HG03521 (cell line): ENCODE measurements around the gene GEMIN5.
"Not testable (repeated sequence)": the region's sequence is repeated elsewhere in the genome, so short reads cannot be mapped to it uniquely, and the experiment has no call there.

ENCODE experiments used
- ATAC-seq: cut with Tn5 transposase; IDR thresholded peaks from one replicate; pipeline ENCODE4 v1.9.1; 2021; ENCODE audit warnings: mild to moderate bottlenecking, moderate library complexity; ENCODE audit not compliant: unreplicated experiment

The GEMIN5 gene

DNA sequence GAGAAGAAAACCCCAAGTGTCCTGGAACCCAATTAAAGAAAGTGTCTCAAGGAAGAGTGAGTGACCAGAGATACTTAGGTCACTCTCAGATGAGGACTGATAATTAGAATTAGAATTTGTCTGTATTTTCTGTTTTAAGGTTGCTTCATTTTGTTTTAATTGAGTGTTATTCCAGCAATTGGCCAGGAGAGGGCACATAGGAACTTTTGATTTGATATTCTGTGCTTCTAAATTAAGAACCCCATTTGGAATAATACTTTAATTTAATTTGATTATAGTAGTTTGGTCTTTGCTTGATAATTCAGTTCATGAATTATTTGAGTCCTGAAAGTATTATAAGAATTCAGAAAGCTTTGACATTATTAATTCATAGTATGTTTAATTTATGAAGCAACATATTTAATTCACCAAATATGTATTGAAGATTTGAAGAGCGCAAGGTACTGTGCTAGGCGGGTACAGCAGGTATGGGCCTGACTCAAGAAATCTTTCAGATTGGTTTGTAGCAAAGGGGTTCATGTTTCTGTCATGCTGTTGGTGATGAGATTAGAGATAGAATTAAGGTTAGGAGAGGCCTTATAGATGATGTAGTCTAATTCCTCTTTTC is 7.8 kb upstream of the GEMIN5 start:
- ATAC-seq, result no peak

DNA sequence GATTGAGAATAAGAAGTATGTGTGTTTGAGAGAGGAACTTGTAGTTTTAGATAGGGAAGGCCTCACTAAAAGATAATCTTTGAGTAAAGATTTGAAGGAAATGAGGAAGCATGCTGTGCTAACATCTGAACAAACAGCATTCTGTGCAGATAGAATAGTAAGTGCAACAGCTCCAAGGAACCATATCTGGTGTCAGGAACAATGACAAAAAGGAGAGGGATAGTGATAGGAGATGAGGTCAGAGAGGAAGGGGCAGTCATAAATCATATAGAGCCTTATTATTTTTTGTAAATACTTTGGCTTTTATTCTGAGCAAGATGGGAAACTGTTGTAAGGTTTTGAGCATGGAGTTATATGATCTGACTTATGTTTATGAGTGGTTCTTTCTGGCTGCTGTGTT is 6.7 kb upstream of the GEMIN5 start:
- no peak for ATAC-seq

DNA sequence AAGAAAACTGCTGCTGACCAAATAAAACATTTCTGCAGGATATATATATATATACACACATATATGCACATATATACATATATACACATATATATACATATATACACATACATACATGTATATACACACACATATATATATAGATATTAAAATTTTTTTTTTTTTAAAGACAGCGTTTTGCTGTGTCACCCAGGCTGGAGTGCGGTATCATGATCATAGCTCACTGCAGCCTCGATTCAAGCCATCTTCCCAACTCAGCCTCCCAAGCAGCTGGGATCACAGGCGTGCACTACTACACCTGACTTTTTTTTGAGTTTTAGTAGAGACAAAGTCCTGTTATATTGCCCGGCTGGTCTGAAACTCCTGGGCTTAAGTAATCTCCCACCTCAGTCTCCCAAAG is 5.5 kb upstream of the GEMIN5 start:
- no peak for ATAC-seq

DNA sequence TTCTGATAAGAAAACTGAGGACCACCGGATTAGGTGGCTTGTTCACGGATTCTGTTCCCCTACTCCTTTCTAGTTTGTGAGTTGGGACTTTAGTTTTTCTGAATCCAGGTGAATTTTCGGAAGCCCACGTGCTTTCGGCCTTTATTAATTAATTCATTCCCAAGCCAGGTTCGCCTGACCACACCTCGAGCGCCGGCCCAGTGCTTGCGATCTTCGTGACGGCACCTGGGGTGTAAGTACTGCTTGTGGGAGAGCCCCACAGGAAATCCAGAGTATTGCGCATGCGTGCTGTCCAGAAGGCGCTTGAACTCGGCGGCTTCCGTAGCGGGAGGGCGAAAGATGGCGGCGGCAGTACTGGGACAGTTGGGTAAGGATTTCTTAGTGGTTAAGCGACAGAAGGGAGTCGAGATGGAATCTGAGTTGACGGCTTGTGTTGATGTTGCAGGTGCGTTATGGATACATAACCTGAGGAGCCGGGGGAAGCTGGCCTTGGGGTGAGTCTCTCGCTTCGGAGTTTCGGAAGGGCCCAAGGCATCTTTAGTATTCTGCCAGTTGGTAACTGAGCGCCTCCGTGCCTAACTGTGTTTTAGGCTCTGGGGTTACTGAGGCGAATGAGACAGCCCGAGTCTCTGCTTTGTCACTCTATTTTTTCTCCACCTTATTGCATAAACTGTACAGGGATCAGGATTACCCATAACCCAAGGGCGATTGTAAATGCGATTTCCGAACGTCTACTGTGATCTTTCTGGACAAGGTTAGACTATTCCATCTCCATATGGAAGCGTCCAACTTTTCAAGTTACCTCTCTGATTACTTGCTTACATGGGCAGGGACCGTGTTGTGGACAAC is 3.0 kb upstream of the GEMIN5 start, which contains the start of gene MRPL22:
MRPL22 (plus strand) TSS at position 302 of the 849 bp plus-strand sequence; CDS start at position 340, 38 bp downstream.
- ATAC-seq, result peak; percentile 37

DNA sequence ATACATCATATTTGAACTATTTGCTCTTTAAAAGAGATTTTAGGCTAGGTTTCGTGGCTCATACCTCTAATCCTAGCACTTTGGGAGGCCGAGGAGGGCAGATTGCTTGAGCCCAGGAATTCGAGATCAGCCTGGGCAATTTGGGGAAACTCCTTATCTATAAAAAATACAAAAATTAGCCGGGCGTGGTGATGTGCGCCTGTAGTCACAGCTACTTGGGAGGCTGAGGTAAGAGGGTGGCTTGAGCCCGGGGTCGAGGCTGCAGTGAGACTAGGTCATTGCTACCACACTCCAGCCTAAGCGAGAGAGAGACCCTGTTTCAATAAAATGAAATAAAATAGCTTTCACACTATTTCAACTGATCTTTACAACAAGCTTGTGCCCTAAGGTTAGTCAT is 2.4 kb upstream of the GEMIN5 start:
- ATAC-seq, result no peak

DNA sequence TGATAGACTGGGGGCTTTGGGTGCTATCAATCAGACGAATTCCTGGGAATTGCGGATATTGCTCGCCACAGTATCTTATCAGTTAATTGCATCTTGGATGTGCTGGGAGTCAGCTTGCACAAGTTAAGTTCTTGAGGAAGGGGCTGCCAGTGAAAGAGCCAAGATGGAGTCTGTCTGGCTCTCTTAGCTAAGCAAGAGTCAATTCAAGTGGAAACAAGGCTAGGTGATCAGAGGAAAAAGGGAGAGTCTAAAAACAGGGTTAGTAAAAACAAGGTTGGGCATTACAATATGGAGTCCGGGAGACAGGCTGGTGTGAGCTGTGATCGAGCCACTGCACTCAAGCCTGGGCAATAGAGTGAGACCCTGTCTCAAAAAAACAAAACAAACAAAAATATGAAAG is 1.4 kb upstream of the GEMIN5 start:
- ATAC-seq, result not testable (repeated sequence)

DNA sequence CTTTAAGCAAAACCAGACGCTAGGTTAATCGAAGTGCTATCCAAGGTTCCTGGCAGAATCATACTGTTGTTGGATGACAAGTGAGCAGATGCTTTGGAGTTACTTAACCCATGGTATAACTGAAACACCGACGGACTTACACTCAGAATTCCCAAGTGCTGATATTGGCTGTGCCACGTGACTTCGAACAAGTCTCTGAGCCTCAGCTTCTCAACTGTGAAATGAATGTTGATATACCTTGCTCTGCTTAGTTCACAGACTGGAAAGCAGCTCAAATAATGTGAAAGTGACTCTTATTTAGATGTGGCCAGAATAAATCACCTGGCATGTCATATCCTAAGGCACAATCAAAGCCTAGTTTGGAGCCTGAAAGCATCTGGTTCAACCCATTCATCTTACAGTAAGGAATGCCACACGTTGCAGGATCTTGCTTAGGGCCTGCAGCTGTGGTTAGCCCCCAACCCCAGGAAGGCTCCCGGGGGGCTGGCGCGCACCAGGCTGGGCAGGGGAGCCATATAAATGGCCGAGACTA is 759 bp downstream of the GEMIN5 start:
- no peak for ATAC-seq

DNA sequence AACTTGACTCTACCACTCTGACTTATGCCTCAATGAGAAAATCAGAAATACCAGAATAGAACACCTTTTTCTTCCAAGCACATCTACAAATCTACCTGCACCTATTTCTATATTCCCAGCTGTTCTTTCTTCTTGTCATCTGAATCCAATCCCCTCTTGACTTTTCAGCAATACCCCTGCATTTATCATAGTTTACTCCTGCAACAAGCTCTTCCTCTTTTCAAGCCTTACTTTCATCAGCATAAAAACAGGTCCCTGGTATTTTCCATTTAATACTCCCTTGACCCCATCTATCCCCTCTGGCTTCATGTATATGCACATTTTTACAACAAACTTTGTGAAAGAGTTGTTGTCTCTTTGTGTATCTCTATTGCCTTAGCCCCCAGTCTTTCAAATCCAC is 3.1 kb downstream of the GEMIN5 start:
- ATAC-seq, result no peak

DNA sequence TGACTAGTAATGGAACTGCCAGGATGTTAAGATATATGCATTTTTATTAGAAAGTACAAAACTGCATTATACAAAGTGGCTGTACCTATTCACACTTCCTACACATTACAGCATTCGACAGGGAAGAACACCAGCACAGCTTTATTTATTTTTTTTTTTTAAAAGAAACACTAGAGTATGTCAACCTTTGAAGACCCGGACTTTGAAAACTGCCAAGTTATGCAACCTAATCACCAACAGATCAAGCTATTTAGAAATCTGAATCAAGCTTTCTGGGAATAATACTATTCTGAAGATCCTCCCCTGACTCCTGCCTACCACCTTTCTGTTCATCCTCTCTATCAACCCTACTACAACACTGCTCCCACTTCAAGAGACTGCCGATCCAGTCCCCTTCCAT is 4.5 kb downstream of the GEMIN5 start:
- no peak for ATAC-seq

DNA sequence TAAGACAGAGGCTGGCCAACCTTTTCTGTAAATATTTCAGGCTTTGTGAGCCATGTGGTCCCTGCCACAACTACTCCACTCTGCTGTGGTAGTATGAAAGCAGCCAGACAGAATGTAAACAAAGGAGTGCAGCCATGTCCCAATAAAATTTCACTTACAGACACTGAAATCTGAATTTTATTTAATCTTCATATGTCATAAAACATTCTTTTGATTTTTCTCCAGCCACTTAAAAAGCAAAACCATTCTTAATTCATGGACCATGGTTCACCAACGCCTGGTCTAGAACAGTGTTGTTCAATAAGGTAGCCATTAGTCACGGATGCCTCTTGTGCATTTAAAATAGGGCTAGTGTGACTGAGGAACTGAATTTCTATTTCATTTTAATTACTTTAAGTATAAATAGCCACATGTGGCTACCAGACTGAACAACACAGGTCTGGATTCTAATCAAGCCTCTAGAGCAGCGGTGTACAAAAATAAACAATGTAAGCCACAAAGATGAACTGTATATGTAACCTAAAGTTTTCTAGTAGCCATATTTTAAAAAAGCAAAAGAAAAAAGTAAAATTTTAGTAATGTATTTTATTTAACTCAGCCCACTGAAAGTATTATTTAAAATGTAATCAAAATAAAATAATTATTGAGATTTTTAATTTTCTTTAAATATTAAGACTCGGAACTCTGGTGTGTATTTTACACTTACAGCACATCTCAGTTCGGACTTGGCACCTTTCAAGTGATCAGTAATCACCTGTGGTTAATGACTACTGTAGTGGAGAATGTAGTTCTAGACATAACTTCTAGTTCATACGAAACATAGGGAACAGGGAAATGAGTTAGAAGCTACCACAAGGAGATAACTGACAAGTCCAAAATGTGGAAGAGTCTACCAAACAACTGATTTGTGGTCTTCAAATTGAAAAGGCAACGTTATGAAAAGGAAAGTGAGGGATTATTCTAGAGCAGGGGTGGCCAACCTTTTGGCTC is 14.3 kb downstream of the GEMIN5 start:
- ATAC-seq, result no peak

DNA sequence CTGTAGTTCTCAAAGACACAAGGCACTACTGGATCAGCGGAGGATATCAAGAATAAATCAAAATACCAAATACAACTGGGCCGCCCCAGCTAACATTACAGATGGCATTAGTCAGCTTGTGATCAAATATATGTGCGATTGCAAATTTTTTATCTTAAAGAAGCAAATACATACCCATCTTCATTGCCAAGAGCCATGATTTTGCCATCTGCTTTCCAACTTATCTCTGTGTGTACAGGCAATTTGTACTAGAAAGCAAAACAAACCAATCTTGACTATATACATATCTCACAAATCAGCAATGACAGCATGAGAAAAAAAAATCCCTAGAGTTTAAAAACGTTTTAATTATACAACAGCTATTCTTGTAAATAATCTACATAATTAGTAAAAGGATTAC is 20.3 kb downstream of the GEMIN5 start:
- no peak for ATAC-seq

DNA sequence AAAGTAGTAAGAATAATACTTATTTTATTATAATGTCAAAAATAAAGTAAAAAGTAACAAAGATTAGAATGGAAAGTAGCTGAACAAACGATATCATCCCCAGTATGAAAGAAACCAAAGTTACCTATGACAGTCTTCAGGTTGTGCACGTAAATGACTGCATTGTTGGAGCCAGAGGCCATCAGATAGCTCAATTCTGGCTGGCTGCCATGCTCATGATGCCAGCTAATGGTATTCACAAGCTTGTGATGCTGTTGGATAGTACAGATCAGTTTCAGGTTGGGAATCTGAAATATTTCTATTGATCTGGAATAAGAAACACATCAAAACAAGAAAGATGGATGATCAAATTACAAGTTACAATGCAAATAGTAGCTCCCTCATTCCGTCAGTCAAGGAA is 21.1 kb downstream of the GEMIN5 start:
- ATAC-seq, result no peak

DNA sequence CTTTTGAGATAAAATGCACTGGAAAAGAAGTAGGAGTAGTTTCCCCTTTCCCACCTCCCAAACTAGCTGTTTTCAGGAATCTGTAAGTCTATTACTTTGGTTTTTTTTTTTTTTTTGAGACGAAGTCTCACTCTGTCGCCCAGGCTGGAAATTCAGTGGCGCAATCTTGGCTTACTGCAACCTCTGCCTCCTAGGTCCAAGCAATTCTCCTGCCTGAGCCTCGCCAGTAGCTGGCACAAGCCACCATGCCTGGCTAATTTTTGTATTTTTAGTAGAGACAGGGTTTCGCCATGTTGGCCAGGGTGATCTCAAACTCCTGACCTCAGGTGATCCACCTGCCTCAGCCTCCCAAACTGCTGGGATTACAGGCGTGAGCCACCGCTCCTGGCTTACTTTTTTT is 32.4 kb downstream of the GEMIN5 start:
- not testable (repeated sequence) for ATAC-seq

DNA sequence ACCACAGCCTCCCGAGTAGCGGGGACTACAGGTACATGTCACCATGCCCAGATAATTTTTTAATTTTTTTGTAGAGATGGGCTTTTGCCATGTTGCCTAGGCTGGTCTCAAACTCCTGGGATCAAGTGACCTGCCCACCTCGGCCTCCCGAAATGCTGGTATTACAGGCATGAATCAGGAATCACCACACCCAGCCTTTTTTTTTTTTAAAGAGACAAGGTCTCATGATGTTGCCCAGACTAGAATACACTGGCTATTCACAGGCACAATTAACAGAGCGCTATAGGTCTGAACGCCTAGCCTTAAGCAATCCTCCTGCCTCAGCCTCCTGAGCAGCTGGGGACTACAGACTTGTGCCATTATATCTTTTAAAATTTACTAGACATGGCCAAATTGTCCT is 36.1 kb downstream of the GEMIN5 start:
- ATAC-seq, result no peak

DNA sequence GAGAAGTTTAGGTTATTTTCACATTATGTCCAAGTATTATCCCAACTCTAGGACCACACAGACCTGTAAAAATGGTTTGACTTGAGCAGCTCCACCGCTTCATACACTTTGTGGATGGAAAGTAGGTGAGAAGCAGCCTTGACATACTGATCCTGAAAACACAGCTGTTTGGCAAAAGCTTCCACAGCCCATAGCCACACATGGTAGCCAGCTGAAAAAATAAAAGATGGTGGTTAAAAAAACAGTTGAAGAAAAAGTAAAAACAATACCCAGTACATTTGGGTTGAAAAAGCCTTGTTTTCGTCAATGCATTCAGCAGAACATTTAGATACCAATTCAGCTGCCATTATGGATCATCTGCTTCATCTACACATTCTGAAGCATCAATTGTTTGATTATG is 36.7 kb downstream of the GEMIN5 start:
- ATAC-seq, result no peak

DNA sequence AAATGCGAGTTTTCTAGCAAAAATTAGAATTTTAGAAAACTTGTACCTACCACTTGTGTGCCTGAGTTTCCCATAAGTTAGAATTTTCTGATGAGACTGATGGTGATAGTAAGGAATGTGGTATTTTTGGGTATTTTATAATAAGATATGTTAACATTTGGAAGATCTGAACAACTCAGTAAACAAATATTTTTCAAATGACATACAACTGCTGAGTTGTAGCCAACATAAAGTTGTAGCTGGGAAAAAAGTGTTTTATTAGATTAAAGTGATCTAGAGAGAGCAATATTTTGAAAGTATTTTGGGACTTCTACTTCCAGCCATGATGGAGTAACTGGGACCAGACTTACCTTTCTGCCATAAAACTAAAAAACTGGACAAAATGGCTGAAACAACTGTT is 37.9 kb downstream of the GEMIN5 start:
- ATAC-seq, result no peak

DNA sequence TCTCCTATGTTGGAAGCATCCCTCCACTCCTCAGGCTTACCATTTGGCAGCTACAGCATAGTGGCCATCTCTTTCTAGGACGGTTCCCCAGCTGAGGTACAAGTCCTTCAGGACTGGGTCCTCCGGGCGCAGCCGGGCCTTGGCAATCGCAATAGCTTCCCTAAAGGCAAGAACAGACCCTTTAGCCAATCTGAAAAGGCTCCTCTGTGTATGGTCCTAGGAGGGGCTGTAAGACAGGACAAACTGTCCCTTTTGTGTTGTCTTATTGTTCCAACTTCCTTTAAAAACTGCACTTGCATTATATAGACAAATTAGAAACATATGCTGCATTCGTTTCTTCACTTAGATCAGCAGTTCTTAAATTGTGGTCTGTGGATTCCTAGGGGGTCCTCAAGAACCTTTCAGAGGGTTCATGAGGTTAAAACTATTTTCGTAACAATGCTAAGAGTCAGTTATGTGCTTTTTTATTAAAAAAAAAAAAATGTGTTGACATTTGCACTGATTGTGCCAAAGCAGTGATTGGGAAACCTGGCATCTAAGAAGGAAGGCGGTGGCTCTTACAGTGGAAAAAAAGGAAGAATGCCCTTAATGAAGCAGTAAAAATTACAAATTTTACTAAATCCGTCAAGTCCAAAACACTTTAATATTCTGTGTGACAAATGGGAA is 38.7 kb downstream of the GEMIN5 start:
- ATAC-seq, result no peak

DNA sequence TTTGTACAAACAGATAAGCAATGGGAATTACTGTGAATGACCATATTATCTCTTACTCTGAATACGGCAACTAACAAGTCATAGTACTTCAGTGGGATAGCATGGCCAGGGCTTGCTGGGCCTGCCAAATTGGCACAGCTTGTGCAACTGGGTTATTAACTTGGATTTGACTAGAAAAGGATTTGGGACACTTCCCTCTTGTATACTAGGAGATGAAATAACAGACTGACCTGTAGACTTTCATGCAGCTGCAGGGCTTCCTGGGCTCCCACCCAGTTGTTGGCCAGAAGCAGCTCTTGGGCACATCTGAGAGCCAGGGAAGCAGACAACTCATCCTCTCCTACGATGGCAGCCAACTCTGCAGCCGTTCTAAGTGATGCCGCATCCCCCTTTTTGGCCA is 39.8 kb downstream of the GEMIN5 start:
- ATAC-seq, result no peak

DNA sequence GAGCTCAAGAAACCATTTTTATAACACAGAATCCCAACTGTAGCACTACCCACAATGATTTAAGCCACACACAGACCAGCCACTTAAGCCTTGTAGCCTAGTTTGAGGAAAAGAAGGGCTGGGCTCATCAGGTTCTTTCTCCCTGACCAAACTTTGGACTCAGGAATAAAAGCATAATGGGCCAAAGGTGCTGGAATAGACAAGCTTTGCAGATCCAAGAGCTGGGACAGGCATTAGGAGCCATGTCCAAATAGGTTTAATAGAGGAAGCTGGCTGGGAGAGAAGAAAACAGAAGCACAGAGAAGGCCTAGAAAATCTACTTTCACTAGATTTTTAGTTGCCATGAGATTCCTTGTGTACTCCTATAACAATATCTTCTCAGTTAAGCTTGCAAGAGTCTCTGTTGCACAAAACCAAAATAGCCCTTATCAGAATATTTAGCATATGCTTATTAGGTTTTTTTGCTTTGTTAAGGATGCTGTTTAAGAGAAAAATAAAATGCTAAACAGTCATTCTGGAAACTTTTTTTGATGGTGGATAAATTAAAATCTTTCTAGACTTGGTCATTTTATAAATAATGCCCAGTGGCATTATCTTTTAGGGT is 41.3 kb downstream of the GEMIN5 start:
- ATAC-seq, result no peak
